HG02943 (cell line): ENCODE results near the gene ZNF397.

Experiments used
- ATAC-seq: cut with Tn5 transposase; IDR thresholded peaks from one replicate; pipeline ENCODE4 v1.9.1; 2021; ENCODE audit warnings: mild to moderate bottlenecking, low read depth, moderate library complexity; ENCODE audit not compliant: unreplicated experiment

Gene ZNF397

DNA sequence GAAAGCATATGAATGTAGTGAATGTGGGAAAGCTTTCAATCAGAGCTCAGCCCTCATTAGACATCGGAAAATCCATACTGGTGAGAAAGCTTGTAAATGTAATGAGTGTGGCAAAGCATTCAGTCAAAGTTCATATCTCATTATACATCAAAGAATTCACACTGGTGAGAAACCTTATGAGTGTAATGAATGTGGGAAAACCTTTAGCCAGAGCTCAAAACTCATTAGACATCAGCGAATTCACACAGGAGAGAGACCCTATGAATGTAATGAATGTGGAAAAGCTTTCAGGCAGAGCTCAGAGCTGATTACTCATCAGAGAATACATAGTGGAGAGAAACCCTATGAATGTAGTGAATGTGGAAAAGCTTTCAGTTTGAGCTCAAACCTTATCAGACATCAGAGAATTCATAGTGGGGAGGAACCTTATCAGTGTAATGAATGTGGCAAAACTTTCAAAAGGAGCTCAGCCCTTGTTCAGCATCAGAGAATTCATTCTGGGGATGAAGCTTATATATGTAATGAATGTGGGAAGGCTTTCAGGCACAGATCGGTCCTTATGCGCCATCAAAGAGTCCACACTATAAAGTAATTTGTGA is 5.0 kb downstream of the ZNF397 start:
- no peak for ATAC-seq

DNA sequence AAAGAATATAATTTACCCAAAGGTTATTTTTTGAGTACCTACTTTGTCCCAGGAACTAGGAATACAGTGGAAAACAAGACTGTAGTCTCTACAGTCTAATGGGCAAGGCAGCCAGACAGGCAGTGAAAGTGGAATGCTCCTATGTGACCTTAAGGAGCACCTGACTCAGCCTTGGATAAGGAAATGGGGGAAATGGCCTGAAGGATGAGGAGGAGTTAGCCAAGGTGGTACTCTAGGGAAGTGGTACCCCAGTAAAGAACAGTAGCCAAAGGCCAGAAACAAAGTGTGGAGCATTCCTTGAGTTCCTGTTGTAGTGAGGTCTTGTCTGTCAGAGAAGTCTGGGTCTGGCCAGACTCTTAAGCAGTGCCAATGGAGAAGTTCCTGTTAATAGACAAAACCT is 6.0 kb downstream of the ZNF397 start:
- ATAC-seq: no peak

DNA sequence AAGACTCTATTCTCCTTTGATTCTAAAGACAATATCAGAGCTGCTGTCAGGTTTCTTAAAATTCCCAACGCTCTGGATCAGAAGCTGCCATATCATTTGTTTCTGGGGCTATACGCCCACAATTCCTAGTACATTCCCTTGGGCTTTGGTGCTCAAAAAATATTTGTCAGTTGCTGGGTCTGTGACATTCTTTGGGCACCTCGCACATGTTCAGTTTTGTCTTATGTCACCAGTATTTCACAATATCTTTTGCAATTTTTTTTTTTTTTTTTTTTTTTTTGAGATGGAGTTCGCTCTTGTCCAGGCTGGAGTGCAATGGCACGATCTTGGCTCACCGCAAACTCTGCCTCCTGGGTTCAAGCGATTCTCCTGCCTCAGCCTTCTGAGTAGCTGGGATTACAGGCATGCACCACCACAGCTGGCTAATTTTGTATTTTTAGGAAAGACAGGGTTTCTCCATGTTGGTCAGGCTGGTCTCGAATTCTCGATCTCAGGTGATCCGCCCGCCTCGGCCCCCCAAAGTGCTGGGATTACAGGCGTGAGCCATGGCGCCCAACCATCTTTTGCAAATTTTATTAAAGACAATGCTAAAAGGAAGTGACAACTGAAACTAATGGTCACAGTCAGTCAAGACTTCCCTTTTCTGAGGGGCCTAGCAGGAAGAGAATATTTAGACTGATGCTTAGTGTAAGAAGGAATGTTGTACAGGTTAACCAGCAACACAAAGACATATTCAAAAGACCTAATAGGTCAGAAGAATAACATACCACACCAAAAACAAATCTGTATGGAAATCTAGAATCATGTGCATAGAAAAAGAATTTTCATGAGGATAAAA is 6.8 kb downstream of the ZNF397 start:
- no peak for ATAC-seq

GRCh38 chr18:35248429-35248828 is 7.6 kb downstream of the ZNF397 start:
- ATAC-seq: no peak

- no peak for ATAC-seq
Observed at GRCh38 chr18:35252466-35252865, 11.6 kb downstream of the ZNF397 start.

GRCh38 chr18:35253655-35254287 is 12.9 kb downstream of the ZNF397 start:
- no peak for ATAC-seq

- ATAC-seq: no peak
Observed at GRCh38 chr18:35256947-35257346, 16.1 kb downstream of the ZNF397 start.

DNA sequence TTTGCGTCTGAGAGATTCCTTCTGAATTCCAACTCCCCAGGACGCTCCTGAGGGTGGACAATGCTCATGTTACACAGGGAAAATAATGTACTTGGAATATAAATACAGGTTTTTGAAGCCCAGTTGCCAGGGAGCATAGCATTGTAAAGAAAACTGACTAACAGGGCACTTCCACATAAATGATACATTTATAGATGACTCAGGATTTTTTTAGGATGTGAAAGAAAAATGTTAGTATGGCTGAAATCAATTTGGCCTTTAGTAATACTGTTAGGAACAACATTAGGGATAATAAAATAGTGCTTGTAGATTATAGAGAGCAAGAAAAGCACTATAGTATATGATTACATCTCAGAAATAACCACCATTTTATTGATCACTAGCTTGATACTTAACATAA is 23.6 kb downstream of the ZNF397 start:
- ATAC-seq: no peak

GRCh38 chr18:35267161-35267651 is 26.4 kb downstream of the ZNF397 start:
- ATAC-seq: peak; percentile 57

DNA sequence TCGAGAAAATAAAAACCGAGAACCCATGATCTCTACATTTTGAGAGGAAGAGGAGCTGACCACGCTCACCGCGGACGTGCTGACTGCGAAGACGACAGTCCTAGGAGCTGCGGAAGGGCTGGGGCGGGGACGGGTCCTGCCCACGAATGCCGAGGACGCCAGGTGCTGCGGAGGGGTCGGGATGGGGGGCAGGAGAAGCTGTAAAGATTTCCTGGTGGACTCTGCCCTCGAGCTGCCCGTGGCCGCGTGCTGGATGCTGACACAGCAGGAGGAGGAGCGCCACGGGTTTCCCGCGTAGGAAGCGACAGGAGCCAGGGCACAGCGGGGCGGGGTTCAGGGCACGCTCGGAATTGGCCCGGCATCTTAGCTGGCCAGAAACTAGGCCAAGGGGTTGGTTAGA is 27.0 kb downstream of the ZNF397 start:
- no peak for ATAC-seq

DNA sequence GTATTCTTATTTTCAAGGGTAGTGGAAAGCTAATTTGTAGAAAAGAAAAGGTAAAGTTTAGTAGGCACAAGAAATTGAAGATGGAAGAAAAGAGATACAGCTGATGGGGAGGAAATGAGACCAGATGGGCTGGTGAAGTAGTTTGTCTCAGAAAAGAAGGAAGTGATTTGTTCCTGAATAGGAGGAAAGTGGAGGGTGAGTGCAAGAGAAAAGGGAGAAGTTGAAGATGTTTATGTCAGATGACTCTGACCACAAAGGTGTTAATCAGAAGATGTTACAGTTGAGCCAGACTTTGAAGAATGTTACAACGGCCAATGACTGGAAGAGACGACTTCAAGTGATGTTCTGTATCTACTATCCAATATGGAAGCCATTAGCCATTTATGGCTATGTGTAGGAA is 28.0 kb downstream of the ZNF397 start:
- ATAC-seq: no peak

DNA sequence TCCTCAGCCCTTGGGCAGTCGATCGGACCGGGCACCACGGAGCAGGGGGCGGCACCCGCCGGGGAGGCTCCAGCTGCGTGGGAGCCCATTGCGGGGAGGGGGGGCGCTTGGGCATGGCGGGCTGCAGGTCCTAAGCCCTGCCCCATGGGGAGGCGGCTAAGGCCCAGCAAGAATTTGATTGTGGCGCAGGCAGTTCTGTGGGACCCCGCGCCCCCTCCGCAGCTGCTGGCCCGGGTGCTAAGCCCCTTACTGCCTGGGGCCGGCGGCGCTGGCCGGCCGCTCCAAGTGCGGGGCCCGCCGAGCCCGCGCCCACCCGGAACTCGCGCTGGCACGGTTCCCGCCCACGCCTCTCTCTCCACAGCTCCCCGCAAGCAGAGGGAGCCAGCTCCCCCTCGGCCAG is 30.8 kb downstream of the ZNF397 start:
- no peak for ATAC-seq

- no peak for ATAC-seq
Observed at GRCh38 chr18:35276267-35276666, 35.4 kb downstream of the ZNF397 start.

DNA sequence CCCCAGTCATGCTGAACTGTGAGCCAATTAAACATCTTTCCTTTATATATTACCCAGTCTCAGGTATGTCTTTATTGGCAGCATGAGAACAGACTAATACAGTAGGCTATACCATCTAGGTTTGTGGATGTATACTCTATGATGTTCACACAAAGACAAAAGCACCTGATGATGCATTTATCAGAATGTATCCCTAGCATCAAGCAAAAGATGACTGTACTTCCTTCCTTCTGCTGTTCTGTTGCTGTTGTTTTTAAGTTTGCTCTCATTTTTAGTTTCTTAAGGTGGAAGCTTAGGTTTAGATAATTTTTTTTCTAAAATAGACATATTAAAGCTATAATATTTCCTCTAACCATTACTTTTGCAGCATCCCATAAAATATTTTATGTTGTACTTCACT is 36.8 kb downstream of the ZNF397 start:
- no peak for ATAC-seq

DNA sequence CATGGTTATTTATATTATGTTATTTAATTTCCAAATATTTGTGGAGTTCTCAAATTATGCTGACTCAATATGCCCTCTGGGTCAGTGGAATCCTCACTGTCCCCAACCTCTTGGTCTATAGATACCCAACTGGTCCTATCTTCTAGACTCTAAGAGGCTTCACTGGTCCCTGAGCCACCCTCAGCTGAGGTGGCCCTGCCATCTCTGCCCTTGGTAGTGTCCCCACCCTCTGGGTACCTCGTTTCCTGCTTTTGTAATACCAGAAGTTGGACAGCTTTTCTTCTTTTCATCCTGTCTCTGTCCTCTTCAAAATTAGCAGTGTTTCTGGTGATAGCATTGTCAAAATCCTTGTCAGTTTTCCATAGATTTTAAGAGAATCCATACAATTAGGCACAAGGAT is 37.3 kb downstream of the ZNF397 start:
- no peak for ATAC-seq

- no peak for ATAC-seq
Observed at GRCh38 chr18:35278969-35279368, 38.1 kb downstream of the ZNF397 start.

DNA sequence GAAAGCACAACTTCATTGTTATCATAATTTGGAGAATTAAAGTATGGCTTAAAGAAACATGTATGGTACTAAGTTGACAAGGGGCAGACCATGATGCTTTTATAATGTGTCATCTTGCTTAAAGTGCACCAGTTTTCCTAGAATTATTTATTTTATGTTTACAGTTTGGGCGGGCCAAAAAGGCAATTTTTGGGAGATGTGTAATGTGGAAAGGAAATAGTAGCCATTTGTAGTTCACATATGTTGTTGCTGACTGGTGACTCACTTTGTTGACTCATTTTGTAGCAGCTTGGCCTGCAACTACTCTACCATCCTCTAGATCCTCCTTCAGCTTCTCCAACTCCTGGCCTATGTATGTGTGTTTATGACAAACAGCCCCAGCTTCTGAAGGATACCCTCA is 41.5 kb downstream of the ZNF397 start:
- ATAC-seq: no peak

DNA sequence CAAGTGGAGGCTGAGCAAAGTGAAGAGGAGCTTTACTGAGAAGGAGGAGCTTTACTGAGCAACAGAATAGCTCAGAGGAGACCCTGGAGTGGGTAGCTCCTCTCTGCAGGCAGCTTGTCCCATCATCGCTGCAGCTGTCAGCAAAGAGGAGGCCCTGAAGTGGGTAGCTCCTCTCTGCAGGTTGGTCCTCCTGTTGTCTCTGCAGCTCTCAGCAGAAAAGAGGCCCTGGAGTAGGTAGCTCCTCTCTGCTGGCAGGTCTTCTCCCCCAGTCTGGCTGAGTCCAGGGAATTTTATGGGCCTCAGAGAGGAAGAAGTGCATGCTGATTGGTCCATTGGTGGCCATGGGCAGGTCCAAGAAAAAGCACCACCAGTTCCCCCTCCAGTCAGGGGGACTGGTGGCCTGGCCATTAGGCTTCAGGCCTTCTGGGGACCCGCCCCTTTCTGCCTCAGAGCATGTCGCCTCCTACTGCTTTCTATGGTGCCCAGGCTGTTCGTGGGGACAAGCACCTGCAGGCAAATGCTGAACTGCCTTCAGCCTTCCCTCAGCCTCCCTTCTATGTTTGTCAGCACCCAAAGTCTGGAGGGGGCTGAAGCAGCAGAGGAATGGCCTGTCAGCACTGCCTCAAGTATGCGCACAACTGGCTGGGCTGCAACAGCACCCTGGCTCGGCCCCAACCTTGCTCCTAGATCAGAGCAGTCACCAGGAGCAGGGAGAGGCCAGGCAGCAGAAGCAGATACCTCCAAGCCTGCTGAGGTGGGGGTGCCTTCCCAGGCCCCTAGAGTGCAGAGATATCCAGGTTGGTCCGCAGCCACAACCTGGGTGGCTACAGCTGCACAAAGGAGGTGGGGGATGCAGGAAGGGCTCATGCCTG is 43.3 kb downstream of the ZNF397 start:
- no peak for ATAC-seq

DNA sequence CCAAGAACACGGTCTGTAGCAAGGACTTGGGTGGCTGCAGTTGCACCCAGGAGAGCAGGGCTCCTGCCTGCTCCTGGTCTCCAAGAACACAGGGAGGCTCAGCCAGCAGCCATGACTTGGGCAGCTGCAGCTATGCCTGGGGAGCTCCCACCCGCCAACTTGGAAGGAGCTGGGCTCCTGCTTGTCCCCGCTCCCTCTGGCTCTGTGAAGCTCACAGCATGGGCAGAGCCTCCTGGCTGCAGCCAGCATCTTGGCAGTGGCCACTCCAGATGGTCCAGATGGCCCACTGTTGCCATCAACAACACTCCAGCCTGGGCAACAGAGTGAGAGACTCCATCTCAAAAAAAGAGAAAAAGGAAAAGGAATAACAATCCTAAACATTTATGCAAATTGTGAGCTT is 44.0 kb downstream of the ZNF397 start:
- ATAC-seq: no peak

DNA sequence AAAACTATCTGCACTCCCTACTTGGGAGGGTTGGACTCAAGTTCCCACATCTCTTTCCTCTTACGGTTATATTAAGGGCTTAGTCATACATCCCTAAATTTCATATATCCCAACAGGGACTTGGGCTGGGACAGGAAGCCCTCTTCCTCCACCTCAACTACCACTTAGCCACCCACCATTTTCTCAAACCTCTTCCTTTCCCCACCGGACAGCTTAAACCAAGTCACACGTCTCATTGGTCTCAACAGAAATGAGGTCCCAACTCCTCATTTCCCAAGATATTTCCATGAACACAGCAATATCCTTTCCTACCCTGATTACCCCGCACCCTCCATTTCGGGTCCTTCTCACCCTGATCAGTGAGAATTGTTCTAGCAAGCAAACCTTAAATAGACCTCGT is 48.5 kb downstream of the ZNF397 start:
- no peak for ATAC-seq

GRCh38 chr18:35289727-35290093 is 48.9 kb downstream of the ZNF397 start:
- peak; percentile 31 for ATAC-seq
